MM.1S (cell line): ENCODE results near the gene HSF2BP.

ENCODE experiments used
- DNase-seq: peaks from one replicate; pipeline ENCODE4 v3.0.0-alpha.2; 2015
- H2AFZ ChIP-seq: fragments of 300-600 bp; sonication (generic); 2 replicates; pipeline ENCODE4 v1.6.0; 2016; ENCODE audit warnings: antibody characterized with exemption, low read length
- H3F3A ChIP-seq: fragments of 300-600 bp; sonication (generic); 2 replicates; pipeline ENCODE4 v1.6.1; 2016; ENCODE audit warnings: mild to moderate bottlenecking, antibody characterized with exemption, low read length, moderate library complexity, mixed read lengths; ENCODE audit not compliant: insufficient read depth
- H3K27ac ChIP-seq: fragments of 300-600 bp; sonication (generic); 2 replicates; pipeline ENCODE4 v1.5.1; 2016; ENCODE audit warnings: mild to moderate bottlenecking, low read length
- H3K27me3 ChIP-seq: fragments of 300-600 bp; sonication (generic); replicated peaks from 2 replicates; pipeline ENCODE4 v1.6.0; 2016; ENCODE audit warnings: low read length; ENCODE audit not compliant: insufficient read depth
- H3K36me3 ChIP-seq: fragments of 300-600 bp; sonication (generic); replicated peaks from 2 replicates; pipeline ENCODE4 v1.6.1; 2016; ENCODE audit warnings: mild to moderate bottlenecking, low read length, mixed read lengths; ENCODE audit not compliant: insufficient read depth
- H3K4me1 ChIP-seq: fragments of 300-600 bp; sonication (generic); 2 replicates; pipeline ENCODE4 v1.6.1; 2016; ENCODE audit warnings: low read length, mixed read lengths
- H3K4me2 ChIP-seq: fragments of 300-600 bp; sonication (generic); 2 replicates; pipeline ENCODE4 v1.6.0; 2016; ENCODE audit warnings: low read depth, low read length
- H3K4me3 ChIP-seq: fragments of 300-600 bp; sonication (generic); 2 replicates; pipeline ENCODE4 v1.5.1; 2016; ENCODE audit warnings: low read length, mixed read lengths
- H3K79me2 ChIP-seq: fragments of 300-600 bp; sonication (generic); 2 replicates; pipeline ENCODE4 v1.6.1; 2016; ENCODE audit warnings: mixed run types, low read length, mixed read lengths
- H3K9ac ChIP-seq: fragments of 300-600 bp; sonication (generic); 2 replicates; pipeline ENCODE4 v1.6.1; 2016; ENCODE audit warnings: low read length, mixed read lengths
- H3K9me2 ChIP-seq: fragments of 300-600 bp; sonication (generic); replicated peaks from 2 replicates; pipeline ENCODE4 v1.6.1; 2016; ENCODE audit warnings: mild to moderate bottlenecking, low read length, mixed read lengths; ENCODE audit not compliant: insufficient read depth
- H3K9me3 ChIP-seq: fragments of 300-600 bp; sonication (generic); replicated peaks from 2 replicates; pipeline ENCODE4 v1.6.1; 2016; ENCODE audit warnings: mild to moderate bottlenecking, low read length, mixed read lengths; ENCODE audit not compliant: insufficient read depth
- H4K20me1 ChIP-seq: fragments of 300-600 bp; sonication (generic); 2 replicates; pipeline ENCODE4 v1.6.1; 2016; ENCODE audit warnings: mild to moderate bottlenecking, low read length, moderate library complexity, mixed read lengths; ENCODE audit not compliant: insufficient read depth
- CTCF ChIP-seq: fragments of 300-600 bp; sonication (generic); IDR thresholded peaks from 2 replicates; pipeline ENCODE4 v1.5.1; 2016; ENCODE audit warnings: antibody characterized with exemption, low read length, mixed read lengths
- EZH2 ChIP-seq: fragments of 300-600 bp; sonication (generic); optimal IDR thresholded peaks from 2 replicates; pipeline ENCODE3; 2017; ENCODE audit warnings: low read depth, mild to moderate bottlenecking, antibody characterized with exemption, low read length, mixed read lengths
- EZH2phosphoT487 ChIP-seq: fragments of 300-600 bp; sonication (generic); IDR thresholded peaks from 2 replicates; pipeline ENCODE4 v1.6.1; 2018; ENCODE audit warnings: antibody characterized with exemption, low read length

The HSF2BP gene

DNA sequence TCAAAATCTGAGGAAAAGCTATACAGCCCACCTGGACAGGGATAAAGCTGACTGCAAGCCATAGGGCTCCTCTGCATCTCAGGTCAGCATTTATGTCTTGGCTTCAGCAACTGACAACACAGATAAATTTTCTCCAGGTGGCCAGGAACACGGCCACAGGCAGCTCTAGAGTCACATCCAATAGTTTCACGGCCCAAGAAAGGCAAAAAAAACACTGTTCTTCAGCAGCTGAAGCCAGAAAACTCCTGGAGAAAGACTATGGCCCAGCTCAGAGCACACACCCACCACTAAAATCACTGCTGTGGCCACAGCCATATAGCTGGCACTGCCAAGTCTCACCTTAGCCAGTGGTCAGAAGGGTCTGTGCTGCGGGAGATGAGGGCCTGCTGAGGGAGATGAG lies 77.8 kb downstream of the HSF2BP start:
- no peaks in the 10 kb centered on the region for H3F3A ChIP-seq
- no peaks in the 10 kb centered on the region for H3K4me1 ChIP-seq
- H3K9me2 ChIP-seq = no peaks in the 10 kb centered on the region
- no peak for DNase-seq
- no peak overlapping the region for H3K4me2 ChIP-seq
- no peak overlapping the region for H3K27ac ChIP-seq
- H3K9ac ChIP-seq = no peak overlapping the region
- TF ChIP-seq CTCF (no peak), EZH2phosphoT487 (no peak), EZH2 (no peak)
- H3K27me3 ChIP-seq = no peaks in the 10 kb centered on the region
- no peaks in the 10 kb centered on the region for H3K36me3 ChIP-seq
- no peak overlapping the region for H3K4me3 ChIP-seq
- H3K79me2 ChIP-seq = no peaks in the 10 kb centered on the region
- H2AFZ ChIP-seq = no peak overlapping the region
- no peaks in the 10 kb centered on the region for H4K20me1 ChIP-seq
- H3K9me3 ChIP-seq = no peaks in the 10 kb centered on the region

GRCh38 chr21:43578677-43579303 lies 80.5 kb downstream of the HSF2BP start:
- DNase-seq = no peak
- H3F3A ChIP-seq = no peaks in the 10 kb centered on the region
- no peak overlapping the region for H3K4me2 ChIP-seq
- no peak overlapping the region for H3K4me3 ChIP-seq
- H3K27ac ChIP-seq = no peak overlapping the region
- H3K36me3 ChIP-seq = no peaks in the 10 kb centered on the region
- H4K20me1 ChIP-seq = no peaks in the 10 kb centered on the region
- no peaks in the 10 kb centered on the region for H3K79me2 ChIP-seq
- H2AFZ ChIP-seq = no peak overlapping the region
- H3K4me1 ChIP-seq = no peaks in the 10 kb centered on the region
- no peaks in the 10 kb centered on the region for H3K27me3 ChIP-seq
- no peak for TF ChIP-seq CTCF
- TF ChIP-seq EZH2 = no peak
- TF ChIP-seq EZH2phosphoT487 = no peak
- no peaks in the 10 kb centered on the region for H3K9me3 ChIP-seq
- no peak overlapping the region for H3K9ac ChIP-seq
- no peaks in the 10 kb centered on the region for H3K9me2 ChIP-seq

GRCh38 chr21:43575473-43575844 lies 83.8 kb downstream of the HSF2BP start:
- no peaks in the 10 kb centered on the region for H3F3A ChIP-seq
- no peaks in the 10 kb centered on the region for H3K4me1 ChIP-seq
- DNase-seq = no peak
- H3K4me2 ChIP-seq = no peak overlapping the region
- TF ChIP-seq EZH2 (no peak), CTCF (no peak), EZH2phosphoT487 (no peak)
- no peaks in the 10 kb centered on the region for H3K79me2 ChIP-seq
- no peaks in the 10 kb centered on the region for H3K27me3 ChIP-seq
- no peaks in the 10 kb centered on the region for H3K36me3 ChIP-seq
- H3K4me3 ChIP-seq = no peak overlapping the region
- H3K9ac ChIP-seq = no peak overlapping the region
- no peaks in the 10 kb centered on the region for H4K20me1 ChIP-seq
- H3K9me3 ChIP-seq = no peaks in the 10 kb centered on the region
- H2AFZ ChIP-seq = no peak overlapping the region
- H3K9me2 ChIP-seq = no peaks in the 10 kb centered on the region
- no peak overlapping the region for H3K27ac ChIP-seq
